HepG2 (cell line): Measurements from ENCODE around the gene SLC16A4. TPM values are rescaled to one million over a fixed set of nuclear protein-coding genes. Genes with fewer than 3 reads are reported as not detected.

Experiments
- ATAC-seq: fragments of 200-7000 bp; cut with Tn5 transposase; 3 replicates; pipeline ENCODE4 v1.9.1; 2020; ENCODE audit warnings: mild to moderate bottlenecking, moderate library complexity
- BruUV-seq: library from RNA; stranded (reverse); fragments of 400-500 nt; replicated peaks from 2 replicates; lab custom pipeline; 2021; lab: Mats Ljungman, UMichigan
- CTCF ChIA-PET: fragments of 300-600 bp; formaldehyde crosslinking; extraction: SDS; loops from one replicate; lab custom pipeline; 2021; ENCODE audit warnings: low total read pairs, inconsistent platforms, low intra/inter-chr PET ratio; lab: Yijun Ruan, JAX
- POLR2A ChIA-PET: fragments of 350-600 bp; sonication (Branson Sonifier 250); formaldehyde crosslinking; loops from one replicate; lab custom pipeline; 2020; ENCODE audit warnings: antibody characterized with exemption, inconsistent platforms; lab: Yijun Ruan, JAX
- DNase-seq: peaks from one replicate; pipeline ENCODE4 v3.0.0-alpha.2; 2015; ENCODE audit warnings: low spot score
- FAIRE-seq: peaks from 3 replicates; lab custom pipeline; 2011; peaks lifted over from hg19 to GRCh38; lab: Jason Lieb, UNC
- H2AFZ ChIP-seq: one replicate; pipeline ENCODE4 v1.6.1; 2011; ENCODE audit warnings: low read length, inconsistent platforms
- H3K27ac ChIP-seq: fragments of 300-600 bp; 3 replicates; pipeline ENCODE4 v1.8.0; 2011; ENCODE audit warnings: mixed run types, mild to moderate bottlenecking, mixed read lengths, low read length, inconsistent platforms; ENCODE audit not compliant: insufficient read depth; ENCODE audit errors: extremely low read length
- H3K27me3 ChIP-seq, 2 experiments: fragments of 200-600 bp in 1 of 2; 2 replicates in 1 of 2; 3 replicates in 1 of 2; pipeline versions ENCODE4 v1.6.0 to v1.8.0; 2011; ENCODE audit warnings: low read length in 2 of 2, mild to moderate bottlenecking in 2 of 2, moderate library complexity in 2 of 2, inconsistent platforms in 1 of 2; ENCODE audit not compliant: insufficient read depth in 2 of 2, control insufficient read depth in 1 of 2
- H3K36me3 ChIP-seq, 2 experiments: fragments of 200-600 bp in 1 of 2; replicated peaks in 1 of 2; 2 replicates in 1 of 2; 3 replicates in 1 of 2; pipeline versions ENCODE4 v1.5.1 to v1.8.0; 2011; ENCODE audit warnings: low read length in 2 of 2, inconsistent platforms in 1 of 2; ENCODE audit not compliant: insufficient read depth in 2 of 2, control insufficient read depth in 1 of 2
- H3K4me1 ChIP-seq: 2 replicates; pipeline ENCODE4 v1.5.1; 2012; ENCODE audit warnings: low read length, inconsistent platforms; ENCODE audit not compliant: insufficient read depth
- H3K4me2 ChIP-seq: 2 replicates; pipeline ENCODE4 v1.6.0; 2011; ENCODE audit warnings: low read depth, low read length, inconsistent platforms
- H3K4me3 ChIP-seq, 3 experiments: fragments of 200-600 bp in 1 of 3; sonication (generic), shearing (Covaris generic) in 1 of 3; replicated peaks in 1 of 3; 2 replicates each; pipeline ENCODE4 v1.5.1; 2011 to 2016; ENCODE audit warnings: low read length in 3 of 3, inconsistent platforms in 2 of 3, low read depth in 2 of 3, mild to moderate bottlenecking in 2 of 3, control low read depth in 1 of 3, mixed read lengths in 1 of 3; ENCODE audit not compliant: insufficient read depth in 1 of 3
- H3K79me2 ChIP-seq: one replicate; pipeline ENCODE4 v1.6.1; 2011; ENCODE audit warnings: low read length, inconsistent platforms; ENCODE audit not compliant: insufficient read depth
- H3K9ac ChIP-seq: 2 replicates; pipeline ENCODE4 v1.6.0; 2011; ENCODE audit warnings: mild to moderate bottlenecking, low read depth, low read length, inconsistent platforms; ENCODE audit not compliant: insufficient read depth
- H3K9me3 ChIP-seq: 2 replicates; pipeline ENCODE4 v1.5.1; 2012; ENCODE audit warnings: mild to moderate bottlenecking, low read length
- H4K20me1 ChIP-seq: 2 replicates; pipeline ENCODE4 v1.6.0; 2011; ENCODE audit warnings: inconsistent platforms, mild to moderate bottlenecking, low read length, moderate library complexity; ENCODE audit not compliant: insufficient read depth
- ATAD3A ChIP-seq: sonication (generic); formaldehyde crosslinking; IDR thresholded peaks from 2 replicates; pipeline ENCODE4 v1.4.0; 2020; ENCODE audit warnings: missing genetic modification reagents
- DMAP1 ChIP-seq: IDR thresholded peaks from 2 replicates; pipeline ENCODE4 v1.6.1; 2016
- GABPA ChIP-seq, 2 experiments: IDR thresholded peaks; 2 replicates each; pipeline ENCODE4 v1.6.1; 2011 to 2016; ENCODE audit warnings: low read depth in 2 of 2, low read length in 1 of 2, missing biosample characterization in 1 of 2, missing genetic modification characterization in 1 of 2
- MTF2 ChIP-seq: sonication (generic); formaldehyde crosslinking; IDR thresholded peaks from 2 replicates; pipeline ENCODE4 v1.5.0; 2020; ENCODE audit warnings: missing genetic modification reagents, borderline replicate concordance
- TRIM24 ChIP-seq: sonication (generic); formaldehyde crosslinking; IDR thresholded peaks from 2 replicates; pipeline ENCODE4 v1.8.0; 2022; ENCODE audit warnings: mild to moderate bottlenecking, missing genetic modification reagents
- XRCC5 ChIP-seq: fragments of 200-400 bp; formaldehyde crosslinking; optimal IDR thresholded peaks from 2 replicates; pipeline ENCODE3; 2017; ENCODE audit warnings: mild to moderate bottlenecking, low read length
- ZBTB8A ChIP-seq: sonication (generic); formaldehyde crosslinking; IDR thresholded peaks from 2 replicates; pipeline ENCODE4 v1.4.0; 2020; ENCODE audit warnings: mild to moderate bottlenecking, low read depth, missing genetic modification reagents, borderline replicate concordance
- ZKSCAN1 ChIP-seq: fragments of 150-350 bp; IDR thresholded peaks from 2 replicates; pipeline ENCODE4 v1.6.1; 2014; ENCODE audit warnings: low read length
- ZNF343 ChIP-seq: sonication (generic); formaldehyde crosslinking; IDR thresholded peaks from 2 replicates; pipeline ENCODE4 v1.4.0; 2020; ENCODE audit warnings: mild to moderate bottlenecking, missing genetic modification reagents
- ZNF468 ChIP-seq: sonication (generic); formaldehyde crosslinking; IDR thresholded peaks from 2 replicates; pipeline ENCODE4 v1.8.0; 2022; ENCODE audit warnings: mild to moderate bottlenecking, moderate library complexity, missing genetic modification reagents
- ZNF619 ChIP-seq: sonication (generic); formaldehyde crosslinking; IDR thresholded peaks from 2 replicates; pipeline ENCODE4 v1.4.0; 2020; ENCODE audit warnings: mild to moderate bottlenecking, missing genetic modification reagents
- ZNF674 ChIP-seq: sonication (generic); formaldehyde crosslinking; IDR thresholded peaks from 2 replicates; pipeline ENCODE4 v1.5.0; 2020; ENCODE audit warnings: low read depth, mild to moderate bottlenecking, missing genetic modification reagents
- WGBS: methylation state at CpG from one replicate; pipeline ENCODE4 v1.1.6; 2017; ENCODE audit warnings: low lambda C conversion rate; 5-methylcytosine and 5-hydroxymethylcytosine counted together
- in situ Hi-C: cut with HindIII; loops from 2 replicates; pipeline ENCODE4 v1.10.0; 2017; ENCODE audit warnings: low pct_unique_long_range_greater_than_20kb; ENCODE audit not compliant: extremely low pct_ligation_motif_present
- intact Hi-C: fragments of 100-400 bp; cut with micrococcal nuclease; formaldehyde crosslinking; loops from one replicate; pipeline ENCODE4 v1.10.0; 2022; ENCODE audit not compliant: unreplicated experiment
- polyA plus RNA-seq, 8 experiments: library from polyadenylated mRNA; depleted of rRNA in 3 of 8; stranded (reverse) in 7 of 8; unstranded in 1 of 8; fragments of >200 nt; fragmentation: Illumina TruSeq in 4 of 8; extraction: Trizol in 4 of 8; gene quantifications; 2 replicates each; pipeline versions ENCODE4 v1.2.1 to v1.2.3, GENCODE V29; 2011 to 2016; ENCODE audit warnings: low read depth in 4 of 8, missing spikeins in 1 of 8, mixed read lengths in 1 of 8; ENCODE audit not compliant: insufficient read depth in 1 of 8
- total RNA-seq, 5 experiments: library from RNA; depleted of rRNA; stranded (reverse); fragments of >200 nt; fragmentation: Illumina TruSeq; extraction: Trizol; gene quantifications; 2 replicates each; pipeline ENCODE4 v1.2.3, GENCODE V29; 2016; ENCODE audit warnings: low read depth in 1 of 5
- TF ChIP-seq, protein P1 (sequence below): IDR thresholded peaks from 2 replicates; pipeline ENCODE4 v1.6.1; 2016

SLC16A4 gene
- total and polyA plus RNA-seq, 2 of the 13 experiments (the other 11 are each of a cell fraction or from before 2014, with no cell fraction given), result 1.1 to 1.5 TPM

DNA sequence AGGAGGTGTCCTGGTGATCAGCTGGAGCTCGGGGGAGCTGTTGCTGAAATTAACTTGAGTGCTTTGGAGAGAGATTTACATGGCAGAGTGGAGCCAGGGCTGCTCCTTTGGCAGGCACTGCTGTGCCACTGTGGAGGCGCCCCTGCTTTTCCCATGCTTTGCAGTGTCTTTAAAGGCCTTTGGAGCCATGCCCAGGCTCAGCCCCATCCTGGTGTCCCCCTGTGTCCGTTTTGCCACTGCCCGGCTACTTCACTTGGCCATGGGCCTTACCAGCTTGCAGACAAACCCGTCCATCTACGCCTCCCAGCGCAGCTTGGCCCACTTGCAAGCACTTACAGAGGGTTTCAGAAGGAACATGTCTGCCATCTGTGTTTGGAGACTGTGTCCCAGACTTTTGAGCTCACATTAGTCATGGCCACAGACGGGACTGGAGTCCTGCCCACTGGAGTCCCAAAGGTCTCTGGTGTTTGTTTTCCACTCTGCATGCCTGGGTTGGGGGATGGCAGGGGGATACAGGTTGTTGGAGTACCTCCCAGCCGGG lies 34.9 kb upstream of the SLC16A4 start:
- WGBS, result 20% methylated on average over 8 of the region's 9 CpGs
- Histone ChIP-seq H2AFZ (no peak overlapping the region), H3K4me1 (peaks cover 7% of the 10 kb centered on the region; the same call in 1 of the 2 replicates), H3K4me3 (no peak overlapping the region), H3K36me3 (no peaks in the 10 kb centered on the region), H3K79me2 (no peaks in the 10 kb centered on the region), H3K27ac (no peak overlapping the region), H3K4me2 (no peak overlapping the region), H4K20me1 (no peaks in the 10 kb centered on the region), H3K9me3 (no peaks in the 10 kb centered on the region), H3K27me3 (peaks cover 0 to 9% of the 10 kb centered on the region in 2 experiments; a peak in 2 of 5 replicates), H3K9ac (no peak overlapping the region)
- no peak for FAIRE-seq
- POLR2A ChIA-PET, result no interaction called here
- intact Hi-C loops (no loop called here), in situ Hi-C loops (no loop called here)
- BruUV-seq, result no TSS peak
- TF ChIP-seq DMAP1 (CRISPR knock-in tag) (no peak), GABPA (IDR thresholded peaks at IDR 0.05; ENCODE audit: low read depth, low read length) (no peak), GABPA (CRISPR knock-in tag; IDR thresholded peaks at IDR 0.05; ENCODE audit: low read depth) (no peak), ZBTB8A (no peak), ZNF619 (CRISPR knock-in tag) (no peak), MTF2 (CRISPR knock-in tag) (no peak), TRIM24 (no peak), XRCC5 (no peak), ZNF343 (CRISPR knock-in tag) (no peak), ATAD3A (CRISPR knock-in tag) (no peak), ZNF468 (CRISPR knock-in tag) (no peak), ZNF674 (CRISPR knock-in tag) (no peak), ZKSCAN1 (no peak)
- TF ChIP-seq, protein P1, sequence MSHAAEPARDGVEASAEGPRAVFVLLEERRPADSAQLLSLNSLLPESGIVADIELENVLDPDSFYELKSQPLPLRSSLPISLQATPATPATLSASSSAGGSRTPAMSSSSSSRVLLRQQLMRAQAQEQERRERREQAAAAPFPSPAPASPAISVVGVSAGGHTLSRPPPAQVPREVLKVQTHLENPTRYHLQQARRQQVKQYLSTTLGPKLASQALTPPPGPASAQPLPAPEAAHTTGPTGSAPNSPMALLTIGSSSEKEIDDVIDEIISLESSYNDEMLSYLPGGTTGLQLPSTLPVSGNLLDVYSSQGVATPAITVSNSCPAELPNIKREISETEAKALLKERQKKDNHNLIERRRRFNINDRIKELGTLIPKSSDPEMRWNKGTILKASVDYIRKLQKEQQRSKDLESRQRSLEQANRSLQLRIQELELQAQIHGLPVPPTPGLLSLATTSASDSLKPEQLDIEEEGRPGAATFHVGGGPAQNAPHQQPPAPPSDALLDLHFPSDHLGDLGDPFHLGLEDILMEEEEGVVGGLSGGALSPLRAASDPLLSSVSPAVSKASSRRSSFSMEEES (CRISPR knock-in tag), result no peak
- no peak for DNase-seq
- ATAC-seq, result no peak
- CTCF ChIA-PET, result no interaction called here
